Activated naive CD8-positive, alpha-beta T cell treated with anti-CD3 and anti-CD28 coated beads, Interleukin-2, amount 50 U/mL, for 24 hours (primary cell): Measurements from ENCODE around the gene NUDT11.
"Not testable (repeated sequence)": the region's sequence is repeated elsewhere in the genome, so short reads cannot be mapped to it uniquely, and the experiment has no call there.

ENCODE experiments used
- ATAC-seq: fragments of 150-1000 bp; cut with Tn5 transposase; one replicate; pipeline ENCODE4 v1.10.0; 2021
- DNase-seq: peaks from one replicate; pipeline ENCODE4 v3.0.0; 2021
- H3K27ac Mint-ChIP-seq: one replicate; pipeline ENCODE4 v1.8.0; 2021; ENCODE audit warnings: mild to moderate bottlenecking, mixed read lengths
- H3K27me3 Mint-ChIP-seq: one replicate; pipeline ENCODE4 v1.8.0; 2021; ENCODE audit warnings: mixed read lengths
- H3K36me3 Mint-ChIP-seq: one replicate; pipeline ENCODE4 v1.8.0; 2021; ENCODE audit warnings: low read depth, mixed read lengths
- H3K4me1 Mint-ChIP-seq: one replicate; pipeline ENCODE4 v1.8.0; 2021; ENCODE audit warnings: mixed read lengths
- H3K4me3 Mint-ChIP-seq: one replicate; pipeline ENCODE4 v1.8.0; 2021; ENCODE audit warnings: mild to moderate bottlenecking, moderate library complexity, mixed read lengths
- H3K9me3 Mint-ChIP-seq: one replicate; pipeline ENCODE4 v1.8.0; 2021; ENCODE audit warnings: mixed read lengths

The NUDT11 gene

GRCh38 chrX:51496501-51497291, at the start of gene NUDT11:
TSS of gene NUDT11 (minus strand) at chrX:51496592. CDS start at chrX:51496444, 148 bp downstream.
- Mint-ChIP-seq H3K27ac (peak within 1 kb of the TSS; percentile 86), H3K36me3 (no peaks in the 10 kb centered on the region), H3K4me1 (peaks cover 15% of the 10 kb centered on the region), H3K4me3 (peak within 1 kb of the TSS; percentile 81), H3K27me3 (peaks cover 17% of the 10 kb centered on the region), H3K9me3 (no peaks in the 10 kb centered on the region)
- peak; percentile 55 for DNase-seq
- ATAC-seq = peak; percentile 78

- no peak for ATAC-seq
- no peaks in the 10 kb centered on the region for H3K4me1 Mint-ChIP-seq
- H3K27ac Mint-ChIP-seq = no peak overlapping the region
- H3K27me3 Mint-ChIP-seq = peaks cover 4% of the 10 kb centered on the region
- no peaks in the 10 kb centered on the region for H3K9me3 Mint-ChIP-seq
- H3K4me3 Mint-ChIP-seq = no peak overlapping the region
- no peak for DNase-seq
- no peaks in the 10 kb centered on the region for H3K36me3 Mint-ChIP-seq
Observed at GRCh38 chrX:51520393-51520792, 24.0 kb upstream of the NUDT11 start.

GRCh38 chrX:51519131-51519530, 22.7 kb upstream of the NUDT11 start:
- not testable (repeated sequence) for H3K36me3 Mint-ChIP-seq, H3K9me3 Mint-ChIP-seq, H3K27me3 Mint-ChIP-seq, H3K27ac Mint-ChIP-seq, DNase-seq, ATAC-seq, H3K4me3 Mint-ChIP-seq, H3K4me1 Mint-ChIP-seq

GRCh38 chrX:51507551-51507950, 11.2 kb upstream of the NUDT11 start:
- Mint-ChIP-seq H3K36me3 (no peaks in the 10 kb centered on the region), H3K4me1 (no peaks in the 10 kb centered on the region), H3K9me3 (no peaks in the 10 kb centered on the region), H3K27ac (no peak overlapping the region), H3K4me3 (no peak overlapping the region), H3K27me3 (peaks cover 3% of the 10 kb centered on the region)
- ATAC-seq (no peak), DNase-seq (no peak)

- Mint-ChIP-seq H3K27ac (peak overlapping the region; percentile 42), H3K4me1 (peaks cover 15% of the 10 kb centered on the region), H3K27me3 (peaks cover 17% of the 10 kb centered on the region), H3K4me3 (peak overlapping the region; percentile 75)
- H3K36me3 Mint-ChIP-seq, H3K9me3 Mint-ChIP-seq: not testable (repeated sequence)
- ATAC-seq (peak; percentile 38), DNase-seq (peak; percentile 16)
Observed at GRCh38 chrX:51495701-51496488, 497 bp downstream of the NUDT11 start.

DNA sequence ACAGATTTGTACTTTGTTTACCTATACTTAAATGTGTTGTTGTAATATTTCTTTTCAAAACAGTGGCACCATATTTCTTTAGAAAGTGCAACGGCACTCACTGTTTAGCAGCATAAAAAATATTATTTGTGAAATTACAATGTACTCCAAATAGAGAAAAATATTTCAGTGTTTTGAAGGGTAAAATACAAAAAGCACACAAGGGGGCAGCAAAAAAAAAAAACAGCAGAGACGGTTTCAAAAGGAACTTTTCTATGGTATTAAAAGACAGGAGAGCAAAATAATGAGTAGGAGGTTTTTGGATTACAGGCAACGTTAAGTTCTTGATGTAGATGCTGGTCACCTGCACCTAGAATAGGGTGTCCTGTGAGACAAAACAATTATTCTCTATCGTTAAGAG, 2.0 kb downstream of the NUDT11 start:
- H3K27ac Mint-ChIP-seq = no peak overlapping the region
- H3K4me3 Mint-ChIP-seq = peak overlapping the region; percentile 75
- no peaks in the 10 kb centered on the region for H3K9me3 Mint-ChIP-seq
- DNase-seq = no peak
- no peaks in the 10 kb centered on the region for H3K36me3 Mint-ChIP-seq
- peaks cover 15% of the 10 kb centered on the region for H3K4me1 Mint-ChIP-seq
- no peak for ATAC-seq
- H3K27me3 Mint-ChIP-seq = peaks cover 17% of the 10 kb centered on the region

DNA sequence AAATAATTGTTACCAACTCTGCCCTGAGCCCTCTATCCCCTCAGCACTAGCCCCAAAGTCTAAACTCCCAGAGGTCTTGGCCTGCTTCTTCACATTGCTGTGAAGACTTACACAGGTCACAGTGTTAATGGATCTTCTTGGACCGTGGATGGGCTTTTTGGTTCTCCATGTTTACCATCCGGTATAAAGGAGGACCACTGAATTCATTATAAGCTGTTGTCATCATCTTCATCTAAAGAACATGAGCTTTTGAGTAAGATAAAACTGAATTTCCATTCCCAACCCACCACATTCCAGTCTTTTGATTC, 8.5 kb downstream of the NUDT11 start:
- H3K27me3 Mint-ChIP-seq = no peaks in the 10 kb centered on the region
- H3K36me3 Mint-ChIP-seq = no peaks in the 10 kb centered on the region
- H3K9me3 Mint-ChIP-seq = no peaks in the 10 kb centered on the region
- H3K4me1 Mint-ChIP-seq = no peaks in the 10 kb centered on the region
- DNase-seq = no peak
- H3K27ac Mint-ChIP-seq = no peak overlapping the region
- ATAC-seq = no peak
- no peak overlapping the region for H3K4me3 Mint-ChIP-seq

GRCh38 chrX:51484616-51485015, 11.8 kb downstream of the NUDT11 start:
- DNase-seq (no peak), ATAC-seq (no peak)
- H3K27ac Mint-ChIP-seq = no peak overlapping the region

GRCh38 chrX:51482411-51482810, 14.0 kb downstream of the NUDT11 start:
- DNase-seq, ATAC-seq, H3K27ac Mint-ChIP-seq, H3K9me3 Mint-ChIP-seq, H3K4me3 Mint-ChIP-seq, H3K36me3 Mint-ChIP-seq, H3K27me3 Mint-ChIP-seq, H3K4me1 Mint-ChIP-seq: not testable (repeated sequence)

More at GRCh38 chrX:51484616-51485015, 11.8 kb downstream of the NUDT11 start:
- Mint-ChIP-seq H3K36me3 (no peaks in the 10 kb centered on the region), H3K4me1 (no peaks in the 10 kb centered on the region), H3K9me3 (no peaks in the 10 kb centered on the region), H3K27me3 (no peaks in the 10 kb centered on the region), H3K4me3 (no peak overlapping the region)

DNA sequence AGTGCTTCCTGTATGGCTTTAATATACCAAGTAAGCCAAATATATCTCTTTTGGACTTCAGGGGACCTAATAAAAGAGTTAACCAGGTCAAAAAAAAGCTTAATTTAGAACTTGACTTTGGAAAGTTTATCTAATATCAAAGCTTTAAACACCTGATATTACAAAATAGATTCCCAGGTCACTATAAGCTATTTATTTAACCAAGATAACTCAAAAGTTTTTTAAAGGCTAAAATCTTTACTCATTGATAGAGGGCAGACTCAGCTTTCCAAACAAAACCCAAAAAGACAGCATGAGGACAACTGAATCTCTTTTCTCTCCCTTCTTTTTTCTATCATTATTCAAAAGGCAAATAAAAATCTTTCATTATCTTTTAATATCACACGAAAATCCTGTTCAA, 19.5 kb downstream of the NUDT11 start:
- H3K27me3 Mint-ChIP-seq = no peaks in the 10 kb centered on the region
- H3K4me1 Mint-ChIP-seq = no peaks in the 10 kb centered on the region
- no peak overlapping the region for H3K4me3 Mint-ChIP-seq
- H3K27ac Mint-ChIP-seq = no peak overlapping the region
- DNase-seq (no peak), ATAC-seq (no peak)
- H3K9me3 Mint-ChIP-seq = no peaks in the 10 kb centered on the region
- no peaks in the 10 kb centered on the region for H3K36me3 Mint-ChIP-seq

DNA sequence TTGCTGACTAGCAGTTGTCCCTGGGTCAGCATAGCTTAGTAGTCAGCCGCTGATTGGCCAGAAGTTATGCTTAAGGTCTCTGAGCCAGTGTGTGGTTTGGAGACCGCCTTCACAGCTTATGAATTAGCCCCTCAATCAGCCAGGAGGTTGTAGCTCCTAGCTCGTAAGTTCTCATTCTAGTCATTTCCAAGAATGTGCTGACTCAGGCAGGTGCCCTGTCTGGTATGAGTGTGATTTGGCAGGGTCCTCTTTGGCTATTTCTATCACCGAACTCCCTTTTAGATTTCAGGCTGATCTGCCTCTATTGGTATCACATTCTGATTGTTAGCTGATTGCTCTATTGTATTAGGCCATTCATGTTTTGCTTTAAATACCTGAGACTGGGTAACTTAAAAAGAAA, 33.1 kb downstream of the NUDT11 start:
- H3K4me1 Mint-ChIP-seq = no peaks in the 10 kb centered on the region
- DNase-seq (no peak), ATAC-seq (no peak)
- H3K9me3 Mint-ChIP-seq = no peaks in the 10 kb centered on the region
- no peak overlapping the region for H3K4me3 Mint-ChIP-seq
- no peaks in the 10 kb centered on the region for H3K36me3 Mint-ChIP-seq
- H3K27ac Mint-ChIP-seq = no peak overlapping the region
- no peaks in the 10 kb centered on the region for H3K27me3 Mint-ChIP-seq

- Mint-ChIP-seq H3K9me3 (no peaks in the 10 kb centered on the region), H3K27me3 (no peaks in the 10 kb centered on the region), H3K27ac (no peak overlapping the region), H3K4me1 (no peaks in the 10 kb centered on the region), H3K4me3 (no peak overlapping the region), H3K36me3 (no peaks in the 10 kb centered on the region)
- DNase-seq (peak; percentile 2), ATAC-seq (no peak)
Observed at GRCh38 chrX:51461053-51462044, 35.0 kb downstream of the NUDT11 start.

DNA sequence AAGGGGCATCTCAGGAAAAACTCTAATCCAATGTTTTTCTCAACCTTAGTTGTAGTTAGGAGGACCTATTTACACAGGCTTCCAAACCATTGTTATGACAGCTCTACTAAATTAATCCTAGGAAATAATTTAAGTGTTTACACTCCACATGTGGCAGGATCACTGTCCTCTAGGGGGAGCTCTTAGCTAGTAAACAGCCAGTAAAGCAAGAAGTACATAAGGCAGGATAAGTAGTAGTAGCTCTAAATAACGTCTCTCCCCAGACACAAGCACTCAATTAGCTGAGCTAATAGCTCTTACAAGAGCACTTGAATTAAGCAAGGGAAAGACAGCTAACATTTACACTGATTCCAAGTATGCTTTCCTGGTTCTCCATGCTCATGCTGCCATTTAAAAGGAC, 37.3 kb downstream of the NUDT11 start:
- Mint-ChIP-seq H3K4me1 (no peaks in the 10 kb centered on the region), H3K27ac (no peak overlapping the region), H3K4me3 (no peak overlapping the region), H3K27me3 (no peaks in the 10 kb centered on the region), H3K9me3 (no peaks in the 10 kb centered on the region), H3K36me3 (no peaks in the 10 kb centered on the region)
- DNase-seq = peak; percentile 3
- ATAC-seq = no peak

- ATAC-seq (no peak), DNase-seq (no peak)
- no peaks in the 10 kb centered on the region for H3K27me3 Mint-ChIP-seq
- no peaks in the 10 kb centered on the region for H3K4me1 Mint-ChIP-seq
- H3K9me3 Mint-ChIP-seq = no peaks in the 10 kb centered on the region
- H3K36me3 Mint-ChIP-seq = no peaks in the 10 kb centered on the region
- no peak overlapping the region for H3K27ac Mint-ChIP-seq
- no peak overlapping the region for H3K4me3 Mint-ChIP-seq
Observed at GRCh38 chrX:51456814-51457213, 39.6 kb downstream of the NUDT11 start.
